ENCODE measurements around the gene MYL11. TPM values are rescaled to one million over a fixed set of nuclear protein-coding genes. Genes with fewer than 3 reads are reported as not detected.

MYL11 gene
- total and polyA plus RNA-seq, 4 donors, result 0.70 TPM; not detected in 3

DNA sequence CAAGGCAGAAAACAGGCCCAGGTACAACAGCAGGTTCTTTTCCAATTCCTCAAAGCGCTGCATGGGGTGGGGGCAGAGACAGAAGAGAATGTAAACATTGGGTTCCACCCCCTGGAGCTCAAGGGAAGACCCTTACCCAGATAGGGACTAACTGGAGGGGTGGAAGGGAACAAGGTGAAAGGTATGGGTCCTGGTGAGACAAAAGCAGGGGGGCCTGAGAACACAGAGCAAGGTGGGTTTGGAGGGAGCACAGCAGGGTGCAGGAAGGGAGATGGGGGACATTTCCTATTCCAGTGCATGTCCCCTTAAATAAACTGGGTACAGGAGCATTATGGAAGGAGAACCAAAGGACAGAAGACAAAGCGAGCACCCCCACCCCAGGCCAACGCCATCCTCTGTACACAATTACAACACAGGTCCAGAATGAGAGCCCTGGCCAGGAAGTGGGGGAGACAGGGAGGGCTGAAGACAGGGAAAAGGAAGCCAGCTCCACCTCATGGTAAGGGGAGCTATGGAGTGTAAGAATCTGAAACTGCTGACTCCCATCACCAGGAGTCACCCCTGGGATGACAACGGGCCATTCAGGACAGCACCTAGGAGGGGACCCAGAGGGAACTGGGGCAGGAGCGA is 17.4 kb upstream of the MYL11 start:
- no peak for DNase-seq (ENCODE audit: low spot score)
- Histone ChIP-seq H3K9ac (ENCODE audit: low read depth in 1 of 2, low read length in 2 of 2) (no peak overlapping the region), H3K27ac (ENCODE audit: low read depth in 1 of 2, low read length in 2 of 2) (peak overlapping the region; percentile 40 to 88), H3K36me3 (ENCODE audit: control insufficient read depth in 4 of 4, insufficient read depth in 3 of 4, low read depth in 1 of 4, low read length in 3 of 4) (peaks cover 4 to 24% (median 14%) of the 10 kb centered on the region in 4 donors), H3K9me3 (ENCODE audit: control insufficient read depth in 4 of 4, low read length in 3 of 4) (no peaks in the 10 kb centered on the region), H3K4me3 (ENCODE audit: low read depth in 1 of 3, low read length in 3 of 3) (no peak overlapping the region), H3K4me1 (ENCODE audit: control insufficient read depth in 4 of 4, insufficient read depth in 4 of 4, low read length in 3 of 4) (peaks cover 9 to 53% (median 42%) of the 10 kb centered on the region in 4 donors), H3K27me3 (ENCODE audit: control insufficient read depth in 4 of 4, insufficient read depth in 4 of 4, low read length in 3 of 4) (no peaks in the 10 kb centered on the region)
- TF ChIP-seq GABPA (IDR thresholded peaks at IDR 0.05 in 1 of 2, conservative IDR thresholded peaks at IDR 0.05 in 1 of 2) (no peak), FOXA1 (IDR thresholded peaks at IDR 0.05) (no peak), NR2F2 (IDR thresholded peaks at IDR 0.05) (no peak), HNF4G (IDR thresholded peaks at IDR 0.05) (no peak), ATF3 (IDR thresholded peaks at IDR 0.05) (no peak), ZBTB33 (IDR thresholded peaks at IDR 0.05) (no peak), SP1 (IDR thresholded peaks at IDR 0.05) (no peak), RAD21 (IDR thresholded peaks at IDR 0.05) (no peak), JUND (IDR thresholded peaks at IDR 0.05) (no peak), FOXA2 (IDR thresholded peaks at IDR 0.05) (no peak), EGR1 (IDR thresholded peaks at IDR 0.05; ENCODE audit: low read depth in 2 of 2) (no peak), YY1 (IDR thresholded peaks at IDR 0.05) (no peak), RXRA (IDR thresholded peaks at IDR 0.05) (no peak), HNF4A (conservative IDR thresholded peaks at IDR 0.05) (no peak), TAF1 (conservative IDR thresholded peaks at IDR 0.05) (no peak), REST (IDR thresholded peaks at IDR 0.05) (no peak)
- TF ChIP-seq, protein P1, sequence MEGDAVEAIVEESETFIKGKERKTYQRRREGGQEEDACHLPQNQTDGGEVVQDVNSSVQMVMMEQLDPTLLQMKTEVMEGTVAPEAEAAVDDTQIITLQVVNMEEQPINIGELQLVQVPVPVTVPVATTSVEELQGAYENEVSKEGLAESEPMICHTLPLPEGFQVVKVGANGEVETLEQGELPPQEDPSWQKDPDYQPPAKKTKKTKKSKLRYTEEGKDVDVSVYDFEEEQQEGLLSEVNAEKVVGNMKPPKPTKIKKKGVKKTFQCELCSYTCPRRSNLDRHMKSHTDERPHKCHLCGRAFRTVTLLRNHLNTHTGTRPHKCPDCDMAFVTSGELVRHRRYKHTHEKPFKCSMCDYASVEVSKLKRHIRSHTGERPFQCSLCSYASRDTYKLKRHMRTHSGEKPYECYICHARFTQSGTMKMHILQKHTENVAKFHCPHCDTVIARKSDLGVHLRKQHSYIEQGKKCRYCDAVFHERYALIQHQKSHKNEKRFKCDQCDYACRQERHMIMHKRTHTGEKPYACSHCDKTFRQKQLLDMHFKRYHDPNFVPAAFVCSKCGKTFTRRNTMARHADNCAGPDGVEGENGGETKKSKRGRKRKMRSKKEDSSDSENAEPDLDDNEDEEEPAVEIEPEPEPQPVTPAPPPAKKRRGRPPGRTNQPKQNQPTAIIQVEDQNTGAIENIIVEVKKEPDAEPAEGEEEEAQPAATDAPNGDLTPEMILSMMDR (IDR thresholded peaks at IDR 0.05; ENCODE audit: low read depth, low read length, missing input control), result no peak
- TF ChIP-seq, protein P2, sequence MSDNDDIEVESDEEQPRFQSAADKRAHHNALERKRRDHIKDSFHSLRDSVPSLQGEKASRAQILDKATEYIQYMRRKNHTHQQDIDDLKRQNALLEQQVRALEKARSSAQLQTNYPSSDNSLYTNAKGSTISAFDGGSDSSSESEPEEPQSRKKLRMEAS (IDR thresholded peaks at IDR 0.05), result no peak
- WGBS, result 67% methylated on average over 5 of the region's 5 CpGs

All from liver (tissue), 9 donors.